ENCODE results near the gene SNX21. TPM values are rescaled to one million over a fixed set of nuclear protein-coding genes. Genes with fewer than 3 reads are reported as not detected.
A peak's percentile ranks its signal among the peaks of the same experiment; 100 is the strongest.

The SNX21 gene
- total and polyA plus RNA-seq, 9 of the 15 experiments (the other 6 are each of a cell fraction or from before 2014, with no cell fraction given), result 0.10 to 1.2 (median 0.42) TPM

- Histone ChIP-seq H3K9ac (ENCODE audit: insufficient read depth in 1 of 2, low read depth in 2 of 2, low read length in 2 of 2) (no peak overlapping the region), H3K27ac (ENCODE audit: extremely low read depth, low read depth, low read length) (no peak overlapping the region), H3K4me2 (ENCODE audit: insufficient read depth, low read length) (no peak overlapping the region), H4K20me1 (replicated peaks; ENCODE audit: control insufficient read depth, insufficient read depth, low read length) (no peaks in the 10 kb centered on the region), H3K27me3 (ENCODE audit: control insufficient read depth in 2 of 2, insufficient read depth in 2 of 2, low read length in 2 of 2) (no peaks in the 10 kb centered on the region), H3K79me2 (ENCODE audit: control insufficient read depth, insufficient read depth, low read length) (no peaks in the 10 kb centered on the region), H3K9me3 (replicated peaks; ENCODE audit: control insufficient read depth, insufficient read depth, low read depth, low read length) (no peaks in the 10 kb centered on the region), H3K9me1 (ENCODE audit: control insufficient read depth, insufficient read depth, low read length) (no peaks in the 10 kb centered on the region), H2AFZ (ENCODE audit: low read depth, low read length) (no peak overlapping the region), H3K4me1 (replicated peaks in 1 of 2; ENCODE audit: control insufficient read depth in 2 of 2, insufficient read depth in 2 of 2, low read length in 2 of 2) (peaks cover 0 to 19% of the 10 kb centered on the region in 2 experiments; a peak in 2 of 5 replicates), H3K36me3 (ENCODE audit: control insufficient read depth, insufficient read depth, low read length) (no peaks in the 10 kb centered on the region), H3K4me3 (no peak overlapping the region)
- DNase-seq (ENCODE audit: extremely low read depth in 1 of 4, low spot score in 3 of 4) (peak in 2 of 4 experiments; percentile 40 to 48), ATAC-seq (peak; percentile 21; the same call in 1 of the 3 replicates), FAIRE-seq (no peak)
- in situ Hi-C loops (cut with MboI), result no loop called here
- TF ChIP-seq ZFX (CRISPR knock-in tag; IDR thresholded peaks at IDR 0.05) (no peak), TCF3 (CRISPR knock-in tag; IDR thresholded peaks at IDR 0.05) (0 out of 2 replicates have a peak, but pooled peaks have one; percentile 26), MAX (CRISPR knock-in tag; IDR thresholded peaks at IDR 0.05) (peak; percentile 44; the same call in 1 of the 2 replicates), TEAD4 (IDR thresholded peaks at IDR 0.05; ENCODE audit: low read length) (peak; percentile 61), TEAD4 (CRISPR knock-in tag; IDR thresholded peaks at IDR 0.05; ENCODE audit: borderline replicate concordance) (no peak), RCOR1 (IDR thresholded peaks at IDR 0.05; ENCODE audit: borderline replicate concordance in 1 of 2, low read depth in 2 of 2, low read length in 2 of 2) (peak in 1 of 2 experiments; percentile 78; a peak in 2 of 4 replicates), ARID1B (IDR thresholded peaks at IDR 0.05) (peak; percentile 34), KLF16 (IDR thresholded peaks at IDR 0.05) (0 out of 2 replicates have a peak, but pooled peaks have one; percentile 9), RBFOX2 (IDR thresholded peaks at IDR 0.05; ENCODE audit: low read depth, low read length) (no peak), MNT (conservative IDR thresholded peaks at IDR 0.05) (peak in 1 of 2 experiments; percentile 60; a peak in 3 of 4 replicates), KDM1A (IDR thresholded peaks at IDR 0.05) (peak; percentile 44 to 72; a peak in 3 of 4 replicates), CBFA2T2 (conservative IDR thresholded peaks at IDR 0.05) (peak; percentile 46), NFE2L1 (tag; IDR thresholded peaks at IDR 0.05; ENCODE audit: borderline replicate concordance, low read depth) (no peak), TAL1 (IDR thresholded peaks at IDR 0.05) (peak; percentile 42; the same call in 1 of the 2 replicates), CBFA2T3 (IDR thresholded peaks at IDR 0.05) (peak; percentile 74)
- intact Hi-C loops (cut with micrococcal nuclease), result no loop called here
- POLR2A ChIA-PET, result interaction anchor here (1.2 kb wide), 1 partner anchor 19 kb away, joined by 3 read pairs; no protein-coding TSS in a partner anchor
- 4% methylated on average over 3 of the region's 3 CpGs for WGBS (ENCODE audit: insufficient coverage, low coverage, missing lambda C conversion rate)
- CTCF ChIA-PET (ENCODE audit: low intra/inter-chr PET ratio), result no interaction called here
- no TSS peak for BruUV-seq (replicated peaks)
Observed at GRCh38 chr20:45818239-45818638, 15.4 kb upstream of the SNX21 start.
